HG02840 (cell line): ENCODE results near the gene DNAI1.

Source experiments
- ATAC-seq: cut with Tn5 transposase; IDR thresholded peaks from one replicate; pipeline ENCODE4 v1.9.1; 2021; ENCODE audit warnings: mild to moderate bottlenecking, moderate library complexity, moderate number of reproducible peaks; ENCODE audit not compliant: unreplicated experiment, low FRiP score

The DNAI1 gene

GRCh38 chr9:34485822-34486221 is 27.2 kb downstream of the DNAI1 start:
- no peak for ATAC-seq

DNA sequence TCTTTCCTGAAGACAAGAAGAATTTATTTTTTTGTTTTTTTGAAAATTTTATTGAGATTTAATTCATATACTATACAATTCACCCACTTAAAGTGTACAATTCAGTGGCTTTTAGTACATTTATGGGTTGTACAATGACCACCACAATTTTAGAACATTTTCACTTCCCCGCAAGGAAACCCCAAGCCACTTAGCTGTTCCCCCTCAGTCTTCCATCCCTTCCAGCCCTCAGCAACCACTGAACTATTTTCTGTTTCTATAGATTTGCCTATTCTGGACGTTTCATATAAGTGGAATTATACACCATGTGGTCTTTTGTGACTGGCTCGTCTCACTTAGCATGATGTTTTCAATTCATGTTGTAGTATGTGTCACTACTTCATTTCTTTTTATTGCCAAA is 28.0 kb downstream of the DNAI1 start:
- no peak for ATAC-seq

- no peak for ATAC-seq
Observed at GRCh38 chr9:34490360-34490759, 31.8 kb downstream of the DNAI1 start.

DNA sequence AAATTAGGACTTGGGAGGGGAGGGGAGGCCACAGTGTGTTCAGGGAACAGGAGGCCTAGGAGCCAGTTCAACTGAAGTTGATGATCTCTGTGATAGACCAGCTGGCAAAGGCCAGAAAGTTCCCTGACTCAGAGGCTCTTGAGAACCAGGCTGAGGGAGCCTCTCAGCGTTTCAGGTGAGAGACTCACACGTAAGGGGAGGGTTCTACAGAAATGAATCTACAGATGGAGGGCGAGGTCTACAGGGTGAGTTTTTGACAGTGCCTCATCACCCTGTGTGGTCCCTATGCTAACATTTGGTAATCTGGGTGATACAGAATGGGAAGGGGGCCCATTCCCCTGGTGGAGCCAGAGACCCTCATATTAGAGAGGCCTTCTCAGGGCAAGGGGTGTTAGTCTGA is 32.2 kb downstream of the DNAI1 start:
- ATAC-seq: no peak

DNA sequence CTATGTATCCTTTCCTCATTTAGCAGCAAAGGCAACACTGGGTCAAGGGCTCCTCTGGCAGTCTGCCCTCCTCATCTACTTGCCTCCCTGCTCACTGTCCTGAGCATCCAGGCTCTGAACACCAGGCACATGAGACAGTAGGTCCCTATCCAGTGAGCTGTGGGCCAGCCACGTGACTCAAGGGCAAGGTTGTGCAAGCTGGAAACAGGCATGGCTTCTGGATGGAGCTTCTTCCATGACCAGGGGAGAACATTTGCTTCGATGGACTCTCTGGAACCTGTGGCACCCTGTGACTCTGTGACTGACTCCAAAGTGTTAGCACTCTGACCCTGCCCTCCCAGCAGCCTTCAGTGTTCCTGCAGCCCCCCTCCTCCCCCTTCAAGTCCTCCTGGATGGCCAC is 33.0 kb downstream of the DNAI1 start:
- no peak for ATAC-seq

GRCh38 chr9:34492051-34492450 is 33.4 kb downstream of the DNAI1 start:
- ATAC-seq: no peak

- no peak for ATAC-seq
Observed at GRCh38 chr9:34493972-34494535, 35.4 kb downstream of the DNAI1 start.

- no peak for ATAC-seq
Observed at GRCh38 chr9:34496149-34496712, 37.6 kb downstream of the DNAI1 start.

GRCh38 chr9:34498553-34498952 is 39.9 kb downstream of the DNAI1 start:
- ATAC-seq: no peak

GRCh38 chr9:34499076-34499475 is 40.5 kb downstream of the DNAI1 start:
- no peak for ATAC-seq

- no peak for ATAC-seq
Observed at GRCh38 chr9:34500623-34501267, 42.1 kb downstream of the DNAI1 start.

DNA sequence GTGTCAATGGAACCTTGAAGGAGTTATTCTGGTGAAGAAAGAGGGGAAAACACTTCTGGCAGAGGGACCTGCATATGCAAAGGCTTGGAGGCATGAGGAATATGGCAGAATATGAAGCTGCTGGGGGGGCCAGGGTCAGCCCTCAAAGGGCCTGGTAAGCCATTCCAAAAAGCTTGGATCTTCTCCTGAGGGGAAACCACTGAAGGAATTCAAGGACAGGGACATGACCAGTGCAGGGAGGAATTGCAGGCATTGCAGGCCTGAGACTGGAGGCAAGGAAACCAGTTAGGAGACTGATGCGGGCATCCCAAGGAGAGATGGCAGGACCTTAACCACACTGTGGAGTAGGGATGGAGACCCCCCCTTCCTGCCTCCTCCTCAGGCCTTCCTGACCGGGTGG is 42.8 kb downstream of the DNAI1 start:
- ATAC-seq: no peak

GRCh38 chr9:34501889-34502425 is 43.4 kb downstream of the DNAI1 start:
- ATAC-seq: no peak

DNA sequence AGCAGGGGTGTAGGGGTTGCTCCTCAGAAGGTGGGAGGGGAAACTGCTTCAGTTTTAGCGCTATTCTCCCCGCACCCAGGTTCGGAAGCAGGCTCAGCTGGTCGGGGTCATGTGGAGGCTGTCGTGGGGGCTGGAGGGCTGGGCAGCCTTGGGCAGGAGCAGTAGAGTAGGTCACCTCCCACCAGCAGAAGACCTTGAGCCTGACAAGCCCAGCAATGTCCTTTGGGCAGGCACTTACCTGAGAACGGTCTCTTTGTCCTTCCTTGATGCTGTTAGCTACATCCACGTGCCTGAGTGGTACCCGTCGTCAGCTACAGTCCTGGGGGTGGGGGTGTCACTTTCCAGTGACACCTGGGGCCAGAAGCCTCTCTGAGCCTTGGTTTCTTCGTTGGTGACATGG is 43.9 kb downstream of the DNAI1 start:
- no peak for ATAC-seq

- ATAC-seq: no peak
Observed at GRCh38 chr9:34502891-34503290, 44.3 kb downstream of the DNAI1 start.

GRCh38 chr9:34503406-34503805 is 44.8 kb downstream of the DNAI1 start:
- ATAC-seq: no peak

GRCh38 chr9:34505370-34506120 is 46.9 kb downstream of the DNAI1 start:
- ATAC-seq: no peak

DNA sequence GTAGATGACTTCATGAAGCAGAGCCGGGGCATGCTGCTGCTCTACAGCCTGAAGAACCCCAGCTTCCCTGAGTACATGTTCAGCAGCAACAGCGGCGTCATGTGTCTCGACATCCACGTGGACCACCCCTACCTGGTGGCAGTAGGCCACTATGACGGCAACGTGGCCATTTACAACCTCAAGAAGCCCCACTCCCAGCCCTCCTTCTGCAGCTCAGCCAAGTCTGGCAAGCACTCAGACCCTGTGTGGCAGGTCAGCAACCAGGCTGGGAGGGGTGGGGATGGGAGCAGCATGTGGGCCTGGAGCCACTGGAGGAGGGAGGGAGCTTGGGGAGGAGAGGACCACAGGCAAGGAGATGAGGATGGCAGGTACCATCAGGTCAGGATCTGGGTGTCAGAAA is 48.0 kb downstream of the DNAI1 start:
- no peak for ATAC-seq

DNA sequence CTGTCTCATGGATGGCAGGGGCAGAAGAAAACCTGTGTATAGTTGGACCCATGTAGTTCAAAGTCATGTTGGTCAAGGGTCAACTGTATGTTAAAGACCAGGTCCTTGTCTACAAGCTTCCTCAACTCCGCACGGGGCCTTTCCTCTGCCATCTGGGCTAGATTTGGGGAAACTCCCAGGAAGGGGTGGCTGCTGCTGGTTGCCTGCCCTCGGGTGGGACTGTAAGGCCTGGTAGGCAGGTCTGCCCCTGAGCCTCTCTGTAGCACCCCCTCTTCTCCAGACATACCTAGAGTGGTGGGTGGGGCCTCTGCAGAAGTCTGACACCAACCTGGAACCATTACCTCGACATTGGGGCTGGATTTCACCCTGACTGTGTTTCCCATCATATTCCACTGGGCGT is 49.0 kb downstream of the DNAI1 start:
- no peak for ATAC-seq

- no peak for ATAC-seq
Observed at GRCh38 chr9:34507966-34508365, 49.4 kb downstream of the DNAI1 start.

- ATAC-seq: no peak
Observed at GRCh38 chr9:34508463-34508862, 49.9 kb downstream of the DNAI1 start.
